Erythroblast (primary cell): ENCODE data around the gene SURF4.

Experiments used
- GATA1 ChIP-seq: IDR thresholded peaks from 2 replicates; pipeline ENCODE4 v1.6.1; 2011; ENCODE audit warnings: low read depth, mild to moderate bottlenecking, control low read depth, low read length, moderate library complexity
- POLR2A ChIP-seq: IDR thresholded peaks from 2 replicates; pipeline ENCODE4 v1.6.1; 2011; ENCODE audit warnings: mild to moderate bottlenecking, low read length

- TF ChIP-seq POLR2A (no peak), GATA1 (no peak)
Observed at GRCh38 chr9:133315997-133316396, 59.9 kb downstream of the SURF4 start.
